NCI-H1417 (cell line): ENCODE measurements around the gene PRKD2.
"Not testable (repeated sequence)": the region's sequence is repeated elsewhere in the genome, so short reads cannot be mapped to it uniquely, and the experiment has no call there.

Experiments
- DNase-seq, 3 experiments: peaks; one replicate each; lab custom pipeline; 2025; lab: John Stamatoyannopoulos, UW

PRKD2 gene

GRCh38 chr19:46724468-46724867 lies 7.6 kb upstream of the PRKD2 start:
- DNase-seq, result no peak

- DNase-seq, result no peak
These were observed 6.6 kb upstream of the PRKD2 start for GRCh38 chr19:46723471-46723870.

- DNase-seq, result no peak
These were observed 6.1 kb upstream of the PRKD2 start for GRCh38 chr19:46723023-46723461.

- no peak for DNase-seq
These were observed 5.6 kb upstream of the PRKD2 start for GRCh38 chr19:46722421-46723022.

- DNase-seq, result no peak
These were observed 5.1 kb upstream of the PRKD2 start for GRCh38 chr19:46722004-46722380.

GRCh38 chr19:46721269-46722003 lies 4.5 kb upstream of the PRKD2 start:
- no peak for DNase-seq

- DNase-seq, result no peak
These were observed 3.8 kb upstream of the PRKD2 start for GRCh38 chr19:46720503-46721239.

GRCh38 chr19:46719629-46720502 lies 3.0 kb upstream of the PRKD2 start:
- DNase-seq, result no peak

- no peak for DNase-seq
These were observed 2.2 kb upstream of the PRKD2 start for GRCh38 chr19:46718934-46719622.

GRCh38 chr19:46718157-46718933 lies 1.4 kb upstream of the PRKD2 start:
- DNase-seq, result peak in 1 of 3 experiments; percentile 12

- peak in 1 of 3 experiments; percentile 7 for DNase-seq
These were observed 816 bp upstream of the PRKD2 start for GRCh38 chr19:46717716-46718143.

- DNase-seq, result no peak
These were observed 261 bp downstream of the PRKD2 start for GRCh38 chr19:46716672-46717033.

- DNase-seq, result no peak
These were observed 791 bp downstream of the PRKD2 start for GRCh38 chr19:46715975-46716671.

- no peak for DNase-seq
These were observed 1.3 kb downstream of the PRKD2 start for GRCh38 chr19:46715620-46715974.

- no peak for DNase-seq
These were observed 2.3 kb downstream of the PRKD2 start for GRCh38 chr19:46714444-46715106.

- DNase-seq, result peak; percentile 41 to 73 (median 61)
These were observed 3.0 kb downstream of the PRKD2 start for GRCh38 chr19:46713781-46714443.

- DNase-seq, result not testable (repeated sequence)
These were observed 4.1 kb downstream of the PRKD2 start for GRCh38 chr19:46712768-46713338.

- DNase-seq, result no peak
These were observed 6.2 kb downstream of the PRKD2 start for GRCh38 chr19:46710687-46711086.
